Esophagus squamous epithelium (tissue), 5 donors: ENCODE results near the gene VCL. TPM values are rescaled to one million over a fixed set of nuclear protein-coding genes. Genes with fewer than 3 reads are reported as not detected.

Experiments
- DNase-seq: peaks from one replicate; lab custom pipeline; 2025; lab: John Stamatoyannopoulos, UW
- H3K27ac ChIP-seq, 4 donors: fragments of 200-600 bp; sonication (generic); one replicate each; pipeline ENCODE4 v1.5.1; 2016 to 2019; ENCODE audit warnings: mild to moderate bottlenecking in 1 of 4
- H3K27me3 ChIP-seq, 4 donors: fragments of 200-600 bp; sonication (generic); 1 replicate in 3 of 4; 2 replicates in 1 of 4; pipeline versions ENCODE4 v1.5.1 to v1.6.0; 2017 to 2021; ENCODE audit warnings: antibody characterized with exemption in 1 of 4
- H3K36me3 ChIP-seq, 3 donors: fragments of 200-600 bp; sonication (generic); one replicate each; pipeline ENCODE4 v1.5.1; 2016 to 2019
- H3K4me1 ChIP-seq, 3 donors: fragments of 200-600 bp; sonication (generic); one replicate each; pipeline ENCODE4 v1.5.1; 2017 to 2019
- H3K4me3 ChIP-seq, 4 donors: fragments of 200-600 bp; sonication (generic); 1 replicate in 3 of 4; 2 replicates in 1 of 4; pipeline ENCODE4 v1.5.1; 2016 to 2019; ENCODE audit warnings: mild to moderate bottlenecking in 2 of 4, moderate library complexity in 1 of 4
- H3K9me3 ChIP-seq, 3 donors: fragments of 200-600 bp; sonication (generic); one replicate each; pipeline ENCODE4 v1.5.1; 2016 to 2019
- POLR2A ChIP-seq, 4 donors: fragments of 450-650 bp; IDR thresholded peaks; one replicate each; pipeline ENCODE4 v1.6.1; 2017; ENCODE audit warnings: antibody characterized with exemption in 4 of 4, mild to moderate bottlenecking in 4 of 4, moderate library complexity in 3 of 4
- WGBS, 2 donors: methylation state at CpG; one replicate each; pipeline ENCODE4 v1.1.5; 2018; 5-methylcytosine and 5-hydroxymethylcytosine counted together
- intact Hi-C: fragments of 100-400 bp; cut with DNase I; formaldehyde crosslinking; loops from one replicate; pipeline ENCODE4 v1.15.0; 2022
- total RNA-seq, 4 donors: library from RNA; depleted of rRNA; stranded (reverse); fragments of >200 nt; gene quantifications; one replicate each; pipeline ENCODE4 v1.1.0, GENCODE V29; 2016
- TF ChIP-seq, protein P1 (sequence below), 6 experiments: fragments of 450-650 bp in 4 of 6; fragments of 200-600 bp in 2 of 6; sonication (generic) in 2 of 6; IDR thresholded peaks; one replicate each; pipeline ENCODE4 v1.5.1; 2016 to 2019; ENCODE audit warnings: antibody characterized with exemption in 6 of 6, mild to moderate bottlenecking in 4 of 6, moderate library complexity in 4 of 6
- donor health status: DM: yes; HTN: yes; CAD: no.

VCL gene
- total RNA-seq, 4 donors from 2014 or later = 64.8 to 143 (median 75.0) TPM

DNA sequence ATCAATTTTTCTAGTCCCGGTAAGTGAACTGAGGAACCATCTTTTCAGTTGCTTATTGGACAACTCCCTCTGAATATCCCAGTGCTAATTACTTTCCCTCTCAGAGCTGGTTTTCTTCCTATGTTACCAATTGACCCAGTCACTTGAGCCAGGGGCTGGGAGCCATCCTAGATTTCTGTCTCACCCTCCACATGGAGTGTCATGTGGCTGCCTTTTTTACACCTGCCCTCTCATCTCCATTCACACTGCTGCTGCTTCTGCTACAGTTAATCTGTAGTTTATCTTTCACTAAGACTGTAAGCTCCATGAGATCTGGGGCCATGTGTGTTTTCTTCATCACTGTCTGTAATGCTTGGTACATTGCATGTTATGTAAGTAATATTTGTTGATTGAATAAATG, 35.8 kb downstream of the VCL start:
- H3K4me1 ChIP-seq = peaks cover 0 to 56% (median under 1%) of the 10 kb centered on the region in 3 donors
- intact Hi-C loops = no loop called here
- no peak overlapping the region for H3K4me3 ChIP-seq
- no peak for TF ChIP-seq POLR2A (IDR thresholded peaks at IDR 0.05)
- no peak overlapping the region for H3K27ac ChIP-seq
- WGBS, 2 donors = 88 to 91% methylated on average over 1 of the region's 1 CpG
- H3K27me3 ChIP-seq = no peaks in the 10 kb centered on the region
- DNase-seq = no peak
- no peaks in the 10 kb centered on the region for H3K9me3 ChIP-seq
- peaks cover 0 to 10% (median 4%) of the 10 kb centered on the region in 3 donors for H3K36me3 ChIP-seq

DNA sequence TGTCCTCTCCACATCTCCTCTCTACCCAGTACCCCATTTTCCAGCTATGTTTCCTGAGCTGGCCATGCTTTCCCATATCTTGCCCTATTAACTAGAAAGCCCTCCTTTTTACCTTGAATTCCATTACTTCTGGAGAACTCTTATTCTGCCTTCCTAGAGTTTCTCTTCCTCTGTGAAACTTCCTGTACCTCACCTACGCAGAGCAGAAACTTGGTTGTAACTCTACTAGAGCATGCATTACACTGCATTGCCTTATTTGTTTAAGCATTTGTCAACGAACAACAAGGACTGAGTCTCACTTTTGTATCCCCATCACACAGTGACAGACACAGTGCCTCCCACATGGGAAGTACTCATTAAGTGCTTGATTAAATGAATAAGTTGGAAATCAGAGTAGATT, 36.4 kb downstream of the VCL start:
- intact Hi-C loops = no loop called here
- peak overlapping the region in 2 of 4 donors; percentile 14 to 50 for H3K27ac ChIP-seq
- TF ChIP-seq POLR2A (IDR thresholded peaks at IDR 0.05) = no peak
- TF ChIP-seq, protein P1, sequence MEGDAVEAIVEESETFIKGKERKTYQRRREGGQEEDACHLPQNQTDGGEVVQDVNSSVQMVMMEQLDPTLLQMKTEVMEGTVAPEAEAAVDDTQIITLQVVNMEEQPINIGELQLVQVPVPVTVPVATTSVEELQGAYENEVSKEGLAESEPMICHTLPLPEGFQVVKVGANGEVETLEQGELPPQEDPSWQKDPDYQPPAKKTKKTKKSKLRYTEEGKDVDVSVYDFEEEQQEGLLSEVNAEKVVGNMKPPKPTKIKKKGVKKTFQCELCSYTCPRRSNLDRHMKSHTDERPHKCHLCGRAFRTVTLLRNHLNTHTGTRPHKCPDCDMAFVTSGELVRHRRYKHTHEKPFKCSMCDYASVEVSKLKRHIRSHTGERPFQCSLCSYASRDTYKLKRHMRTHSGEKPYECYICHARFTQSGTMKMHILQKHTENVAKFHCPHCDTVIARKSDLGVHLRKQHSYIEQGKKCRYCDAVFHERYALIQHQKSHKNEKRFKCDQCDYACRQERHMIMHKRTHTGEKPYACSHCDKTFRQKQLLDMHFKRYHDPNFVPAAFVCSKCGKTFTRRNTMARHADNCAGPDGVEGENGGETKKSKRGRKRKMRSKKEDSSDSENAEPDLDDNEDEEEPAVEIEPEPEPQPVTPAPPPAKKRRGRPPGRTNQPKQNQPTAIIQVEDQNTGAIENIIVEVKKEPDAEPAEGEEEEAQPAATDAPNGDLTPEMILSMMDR (IDR thresholded peaks at IDR 0.05) = no peak
- 65 to 67% methylated on average over 2 of the region's 2 CpGs for whole genome bisulfite sequencing, 2 donors
- H3K36me3 ChIP-seq = peaks cover 0 to 10% (median 4%) of the 10 kb centered on the region in 3 donors
- DNase-seq = no peak
- H3K27me3 ChIP-seq = no peaks in the 10 kb centered on the region
- H3K4me1 ChIP-seq = peaks cover 3 to 56% (median 6%) of the 10 kb centered on the region in 3 donors
- H3K4me3 ChIP-seq = no peak overlapping the region
- H3K9me3 ChIP-seq = no peaks in the 10 kb centered on the region

DNA sequence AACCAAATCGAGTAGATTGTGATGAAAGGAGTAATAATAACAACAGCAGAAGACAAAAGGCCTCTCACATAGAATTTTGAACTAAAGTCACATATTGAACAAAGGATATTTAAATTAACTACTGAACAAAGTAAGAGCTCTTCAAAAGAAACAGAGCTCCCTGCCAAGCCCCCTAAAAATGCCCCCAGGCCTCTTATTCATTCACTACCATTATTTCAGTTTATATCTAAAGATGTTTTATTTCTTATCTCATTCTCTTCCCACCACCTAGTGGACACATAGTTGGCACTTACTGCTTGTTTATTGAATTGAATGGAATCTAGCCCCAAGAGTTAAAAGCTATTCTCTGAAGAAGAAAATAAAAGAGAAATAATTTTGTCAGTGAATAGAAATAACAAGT, 37.4 kb downstream of the VCL start:
- intact Hi-C loops = no loop called here
- no peak for TF ChIP-seq POLR2A (IDR thresholded peaks at IDR 0.05)
- TF ChIP-seq, protein P1 (IDR thresholded peaks at IDR 0.05) = peak in 1 of 6 experiments; percentile 19
- no peak for DNase-seq
- no peak overlapping the region for H3K4me3 ChIP-seq
- no peaks in the 10 kb centered on the region for H3K9me3 ChIP-seq
- H3K4me1 ChIP-seq = peaks cover 13 to 59% (median 16%) of the 10 kb centered on the region in 3 donors
- no peaks in the 10 kb centered on the region for H3K27me3 ChIP-seq
- WGBS, 2 donors = 5 to 15% methylated on average over 1 of the region's 1 CpG
- H3K27ac ChIP-seq = peak overlapping the region in 2 of 4 donors; percentile 3 to 14
- peaks cover 0 to 10% (median 4%) of the 10 kb centered on the region in 3 donors for H3K36me3 ChIP-seq

DNA sequence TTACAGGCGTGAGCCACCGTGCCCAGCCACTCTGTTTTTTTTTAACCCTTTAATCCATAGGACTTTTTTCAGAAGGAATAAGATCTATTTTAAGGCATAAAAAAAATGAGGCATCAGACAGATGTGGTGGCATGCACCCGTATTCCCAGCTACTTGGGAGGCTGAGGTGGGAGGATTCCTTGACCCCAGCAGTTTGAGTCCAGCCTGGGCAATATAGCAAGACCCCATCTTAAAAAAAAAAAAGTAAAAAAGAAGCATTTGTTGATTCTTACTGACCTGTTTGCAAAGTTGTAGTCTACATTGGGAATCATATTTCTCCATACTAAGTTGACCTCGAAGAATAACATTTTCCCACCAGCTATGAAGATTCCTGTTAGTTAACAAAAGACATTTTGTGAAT, 38.6 kb downstream of the VCL start:
- WGBS, 2 donors = 75 to 81% methylated on average over 2 to 4 of the region's 4 CpGs
- peak overlapping the region in 1 of 4 donors; percentile 14 for H3K27ac ChIP-seq
- TF ChIP-seq POLR2A (IDR thresholded peaks at IDR 0.05) = no peak
- TF ChIP-seq, protein P1 (IDR thresholded peaks at IDR 0.05) = no peak
- peaks cover 0 to 10% (median 4%) of the 10 kb centered on the region in 3 donors for H3K36me3 ChIP-seq
- DNase-seq = no peak
- intact Hi-C loops = no loop called here
- H3K4me3 ChIP-seq = no peak overlapping the region
- H3K9me3 ChIP-seq = no peaks in the 10 kb centered on the region
- no peaks in the 10 kb centered on the region for H3K27me3 ChIP-seq
- H3K4me1 ChIP-seq = peaks cover 14 to 55% (median 20%) of the 10 kb centered on the region in 3 donors

DNA sequence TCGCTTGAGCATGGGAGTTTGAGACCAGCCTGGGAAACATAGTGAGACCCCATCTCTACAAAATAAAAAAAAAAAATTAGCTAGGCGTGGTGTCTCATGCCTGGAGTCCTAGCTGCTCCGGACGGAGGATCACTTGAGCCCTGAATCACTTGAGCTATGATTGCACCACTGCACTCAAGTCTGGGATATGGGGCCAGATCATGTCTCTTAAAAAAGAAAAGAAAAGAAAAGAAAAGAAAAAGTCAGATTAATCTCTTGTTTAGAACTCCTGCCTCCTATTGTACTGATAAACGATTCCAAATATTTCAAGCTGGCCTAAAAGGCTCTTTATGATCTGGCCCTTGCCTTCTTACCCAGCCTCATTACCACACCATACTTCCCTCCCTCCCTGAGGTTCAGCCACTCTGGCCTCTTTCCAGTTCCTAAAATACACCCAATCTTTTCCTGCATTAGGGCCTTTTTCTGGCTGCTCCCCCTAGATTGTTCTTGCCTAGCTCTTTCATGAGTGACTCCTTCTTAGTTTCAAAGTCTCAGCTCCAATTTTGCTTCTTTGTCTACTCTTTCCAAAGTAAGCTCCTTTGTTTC, 41.7 kb downstream of the VCL start:
- H3K27me3 ChIP-seq = no peaks in the 10 kb centered on the region
- no peaks in the 10 kb centered on the region for H3K9me3 ChIP-seq
- H3K27ac ChIP-seq = peak overlapping the region in 3 of 4 donors; percentile 59 to 84 (median 80)
- H3K36me3 ChIP-seq = peaks cover 0 to 27% (median 0%) of the 10 kb centered on the region in 3 donors
- intact Hi-C loops = no loop called here
- TF ChIP-seq, protein P1 (IDR thresholded peaks at IDR 0.05) = no peak
- no peak for TF ChIP-seq POLR2A (IDR thresholded peaks at IDR 0.05)
- DNase-seq = no peak
- H3K4me3 ChIP-seq = no peak overlapping the region
- peaks cover 14 to 41% (median 20%) of the 10 kb centered on the region in 3 donors for H3K4me1 ChIP-seq
- WGBS, 2 donors = 47 to 61% methylated on average over 5 of the region's 5 CpGs
